ENCODE data around the gene HEBP1.

HEBP1 gene

GRCh38 chr12:13004986-13005385 lies 4.9 kb upstream of the HEBP1 start:
- Mint-ChIP-seq H3K4me1 (ENCODE audit: low read depth) (peaks cover 10% of the 10 kb centered on the region), H3K36me3 (ENCODE audit: low read depth) (no peaks in the 10 kb centered on the region), H3K4me3 (no peak overlapping the region), H3K27ac (no peak overlapping the region), H3K27me3 (ENCODE audit: low read depth) (peaks cover 40% of the 10 kb centered on the region), H3K9me3 (no peaks in the 10 kb centered on the region)
- DNase-seq (ENCODE audit: low spot score): no peak

GRCh38 chr12:13004361-13004760 lies 4.3 kb upstream of the HEBP1 start:
- peaks cover 14% of the 10 kb centered on the region for H3K4me1 Mint-ChIP-seq (ENCODE audit: low read depth)
- no peaks in the 10 kb centered on the region for H3K9me3 Mint-ChIP-seq
- DNase-seq (ENCODE audit: low spot score): no peak
- no peak overlapping the region for H3K27ac Mint-ChIP-seq
- no peak overlapping the region for H3K4me3 Mint-ChIP-seq
- H3K27me3 Mint-ChIP-seq (ENCODE audit: low read depth): peaks cover 40% of the 10 kb centered on the region
- H3K36me3 Mint-ChIP-seq (ENCODE audit: low read depth): no peaks in the 10 kb centered on the region

- H3K36me3 Mint-ChIP-seq (ENCODE audit: low read depth): no peaks in the 10 kb centered on the region
Measured at GRCh38 chr12:13002301-13003097, 2.4 kb upstream of the HEBP1 start.

GRCh38 chr12:13001775-13002040 lies 1.6 kb upstream of the HEBP1 start:
- peak overlapping the region; percentile 7 for H3K27ac Mint-ChIP-seq
- peak overlapping the region; percentile 70 for H3K4me3 Mint-ChIP-seq
- no peaks in the 10 kb centered on the region for H3K9me3 Mint-ChIP-seq
- no peaks in the 10 kb centered on the region for H3K36me3 Mint-ChIP-seq (ENCODE audit: low read depth)
- H3K4me1 Mint-ChIP-seq (ENCODE audit: low read depth): peaks cover 25% of the 10 kb centered on the region
- DNase-seq (ENCODE audit: low spot score): no peak
- H3K27me3 Mint-ChIP-seq (ENCODE audit: low read depth): peaks cover 42% of the 10 kb centered on the region

More at GRCh38 chr12:13002301-13003097, 2.4 kb upstream of the HEBP1 start:
- Mint-ChIP-seq H3K9me3 (no peaks in the 10 kb centered on the region), H3K27me3 (ENCODE audit: low read depth) (peaks cover 42% of the 10 kb centered on the region), H3K4me3 (peak overlapping the region; percentile 70), H3K4me1 (ENCODE audit: low read depth) (peaks cover 20% of the 10 kb centered on the region), H3K27ac (no peak overlapping the region)
- DNase-seq (ENCODE audit: low spot score): no peak

- peaks cover 25% of the 10 kb centered on the region for H3K4me1 Mint-ChIP-seq (ENCODE audit: low read depth)
- H3K27me3 Mint-ChIP-seq (ENCODE audit: low read depth): peaks cover 40% of the 10 kb centered on the region
- peak overlapping the region; percentile 79 for H3K27ac Mint-ChIP-seq
- no peaks in the 10 kb centered on the region for H3K9me3 Mint-ChIP-seq
- DNase-seq (ENCODE audit: low spot score): peak; percentile 32
- peak overlapping the region; percentile 84 for H3K4me3 Mint-ChIP-seq
- H3K36me3 Mint-ChIP-seq (ENCODE audit: low read depth): no peaks in the 10 kb centered on the region
Measured at GRCh38 chr12:13000925-13001774, 1.1 kb upstream of the HEBP1 start.

GRCh38 chr12:13000616-13000924 lies 505 bp upstream of the HEBP1 start:
- H3K27ac Mint-ChIP-seq: peak overlapping the region; percentile 79
- H3K4me3 Mint-ChIP-seq: peak overlapping the region; percentile 84
- DNase-seq (ENCODE audit: low spot score): no peak
- peaks cover 25% of the 10 kb centered on the region for H3K4me1 Mint-ChIP-seq (ENCODE audit: low read depth)
- H3K36me3 Mint-ChIP-seq (ENCODE audit: low read depth): no peaks in the 10 kb centered on the region
- H3K9me3 Mint-ChIP-seq: no peaks in the 10 kb centered on the region
- peaks cover 39% of the 10 kb centered on the region for H3K27me3 Mint-ChIP-seq (ENCODE audit: low read depth)

GRCh38 chr12:12999271-12999958 lies 650 bp downstream of the HEBP1 start:
- peak overlapping the region; percentile 79 for H3K27ac Mint-ChIP-seq
- peak overlapping the region; percentile 84 for H3K4me3 Mint-ChIP-seq
- DNase-seq (ENCODE audit: low spot score): no peak
- H3K4me1 Mint-ChIP-seq (ENCODE audit: low read depth): peaks cover 25% of the 10 kb centered on the region
- H3K36me3 Mint-ChIP-seq (ENCODE audit: low read depth): no peaks in the 10 kb centered on the region
- H3K27me3 Mint-ChIP-seq (ENCODE audit: low read depth): peaks cover 29% of the 10 kb centered on the region
- H3K9me3 Mint-ChIP-seq: no peaks in the 10 kb centered on the region

GRCh38 chr12:12998248-12998647 lies 1.8 kb downstream of the HEBP1 start:
- Mint-ChIP-seq H3K4me3 (no peak overlapping the region), H3K9me3 (no peaks in the 10 kb centered on the region), H3K36me3 (ENCODE audit: low read depth) (no peaks in the 10 kb centered on the region), H3K4me1 (ENCODE audit: low read depth) (peaks cover 27% of the 10 kb centered on the region), H3K27me3 (ENCODE audit: low read depth) (peaks cover 19% of the 10 kb centered on the region), H3K27ac (no peak overlapping the region)
- no peak for DNase-seq (ENCODE audit: low spot score)

- no peak overlapping the region for H3K4me3 Mint-ChIP-seq
- H3K36me3 Mint-ChIP-seq (ENCODE audit: low read depth): no peaks in the 10 kb centered on the region
- H3K4me1 Mint-ChIP-seq (ENCODE audit: low read depth): peaks cover 30% of the 10 kb centered on the region
- no peak overlapping the region for H3K27ac Mint-ChIP-seq
- H3K27me3 Mint-ChIP-seq (ENCODE audit: low read depth): peaks cover 14% of the 10 kb centered on the region
- no peaks in the 10 kb centered on the region for H3K9me3 Mint-ChIP-seq
- DNase-seq (ENCODE audit: low spot score): no peak
Measured at GRCh38 chr12:12997734-12998133, 2.3 kb downstream of the HEBP1 start.

- Mint-ChIP-seq H3K9me3 (no peaks in the 10 kb centered on the region), H3K4me1 (ENCODE audit: low read depth) (peaks cover 32% of the 10 kb centered on the region), H3K27ac (no peak overlapping the region), H3K36me3 (ENCODE audit: low read depth) (no peaks in the 10 kb centered on the region), H3K27me3 (ENCODE audit: low read depth) (peaks cover 8% of the 10 kb centered on the region), H3K4me3 (no peak overlapping the region)
- DNase-seq (ENCODE audit: low spot score): no peak
Measured at GRCh38 chr12:12997156-12997555, 2.9 kb downstream of the HEBP1 start.

- no peaks in the 10 kb centered on the region for H3K9me3 Mint-ChIP-seq
- no peak overlapping the region for H3K4me3 Mint-ChIP-seq
- no peaks in the 10 kb centered on the region for H3K36me3 Mint-ChIP-seq (ENCODE audit: low read depth)
- no peak overlapping the region for H3K27ac Mint-ChIP-seq
- peaks cover 27% of the 10 kb centered on the region for H3K4me1 Mint-ChIP-seq (ENCODE audit: low read depth)
- H3K27me3 Mint-ChIP-seq (ENCODE audit: low read depth): peaks cover 2% of the 10 kb centered on the region
- no peak for DNase-seq (ENCODE audit: low spot score)
Measured at GRCh38 chr12:12996209-12996608, 3.9 kb downstream of the HEBP1 start.

GRCh38 chr12:12995088-12995487 lies 5.0 kb downstream of the HEBP1 start:
- Mint-ChIP-seq H3K27ac (no peak overlapping the region), H3K4me1 (ENCODE audit: low read depth) (peaks cover 22% of the 10 kb centered on the region), H3K27me3 (ENCODE audit: low read depth) (peaks cover 2% of the 10 kb centered on the region), H3K4me3 (no peak overlapping the region), H3K36me3 (ENCODE audit: low read depth) (no peaks in the 10 kb centered on the region), H3K9me3 (no peaks in the 10 kb centered on the region)
- no peak for DNase-seq (ENCODE audit: low spot score)

GRCh38 chr12:12993367-12993766 lies 6.7 kb downstream of the HEBP1 start:
- Mint-ChIP-seq H3K36me3 (ENCODE audit: low read depth) (no peaks in the 10 kb centered on the region), H3K27me3 (ENCODE audit: low read depth) (no peaks in the 10 kb centered on the region), H3K27ac (no peak overlapping the region), H3K4me1 (ENCODE audit: low read depth) (peaks cover 14% of the 10 kb centered on the region), H3K9me3 (no peaks in the 10 kb centered on the region), H3K4me3 (no peak overlapping the region)
- DNase-seq (ENCODE audit: low spot score): no peak
